Epithelial cell of proximal tubule (primary cell): ENCODE data around the gene MTCL1. TPM values are rescaled to one million over a fixed set of nuclear protein-coding genes. Genes with fewer than 3 reads are reported as not detected.

ENCODE experiments used
- DNase-seq: peaks from one replicate; pipeline ENCODE4 v3.0.0-alpha.2; 2011; ENCODE audit warnings: low read depth
- H3K4me3 ChIP-seq: 2 replicates; pipeline ENCODE4 v1.5.1; 2011; ENCODE audit warnings: low read depth, mild to moderate bottlenecking, low read length
- CTCF ChIP-seq: conservative IDR thresholded peaks from 2 replicates; pipeline ENCODE4 v1.5.1; 2012; ENCODE audit warnings: low read depth, mild to moderate bottlenecking, low read length
- total RNA-seq: library from RNA; depleted of rRNA; stranded (reverse); fragments of >200 nt; gene quantifications from 2 replicates; pipeline ENCODE4 v1.2.3, GENCODE V29; 2015

MTCL1 gene
- 60.1 and 81.7 TPM in 2 replicates for total RNA-seq

GRCh38 chr18:8705238-8705960 lies at the start of gene MTCL1:
Gene MTCL1, plus strand, starts transcription at chr18:8705556. Its CDS starts 105 bp downstream, at chr18:8705661.
- TF ChIP-seq CTCF = no peak
- H3K4me3 ChIP-seq = peak within 1 kb of the TSS; percentile 79
- DNase-seq = no peak

GRCh38 chr18:8656232-8656631 lies 49.1 kb upstream of the MTCL1 start:
- no peak for TF ChIP-seq CTCF
- H3K4me3 ChIP-seq = no peak overlapping the region
- no peak for DNase-seq

GRCh38 chr18:8657050-8657820 lies 48.1 kb upstream of the MTCL1 start:
- DNase-seq = no peak
- no peak overlapping the region for H3K4me3 ChIP-seq
- TF ChIP-seq CTCF = no peak

GRCh38 chr18:8657873-8658470 lies 47.4 kb upstream of the MTCL1 start:
- no peak for TF ChIP-seq CTCF
- no peak for DNase-seq

GRCh38 chr18:8658858-8659485 lies 46.4 kb upstream of the MTCL1 start:
- TF ChIP-seq CTCF = no peak
- DNase-seq = no peak
- H3K4me3 ChIP-seq = no peak overlapping the region

More at GRCh38 chr18:8657873-8658470, 47.4 kb upstream of the MTCL1 start:
- H3K4me3 ChIP-seq = no peak overlapping the region

- no peak for DNase-seq
- no peak for TF ChIP-seq CTCF
- no peak overlapping the region for H3K4me3 ChIP-seq
These were observed 45.6 kb upstream of the MTCL1 start for GRCh38 chr18:8659609-8660242.
